Endothelial cell of umbilical vein (primary cell): ENCODE results near the gene SPIN4. TPM values are rescaled to one million over a fixed set of nuclear protein-coding genes. Genes with fewer than 3 reads are reported as not detected.

Source experiments
- BruUV-seq: library from RNA; stranded (reverse); fragments of 400-500 nt; replicated peaks from 2 replicates; lab custom pipeline; 2021; lab: Mats Ljungman, UMichigan
- CTCF ChIA-PET: fragments of 300-600, 350-600 bp; sonication (Branson Sonifier 250); formaldehyde crosslinking; loops from one replicate; lab custom pipeline; 2021; ENCODE audit warnings: antibody characterized with exemption, inconsistent platforms; lab: Charles Lee
- POLR2A ChIA-PET: fragments of 300-600, 350-600 bp; sonication (Branson Sonifier 250); formaldehyde crosslinking; loops from one replicate; lab custom pipeline; 2021; ENCODE audit warnings: antibody characterized with exemption, inconsistent platforms; lab: Charles Lee
- DNase-seq: peaks from one replicate; pipeline ENCODE4 v3.0.0-alpha.2; 2011; ENCODE audit warnings: low read depth, low spot score
- FAIRE-seq: peaks from 2 replicates; lab custom pipeline; 2011; peaks lifted over from hg19 to GRCh38; lab: Jason Lieb, UNC
- H2AFZ ChIP-seq: 2 replicates; pipeline ENCODE4 v1.6.0; 2012; ENCODE audit warnings: low read depth, low read length, control low read depth, inconsistent platforms
- H3K27ac ChIP-seq: 2 replicates; pipeline ENCODE4 v1.5.1; 2011; ENCODE audit warnings: low read depth, mild to moderate bottlenecking, control low read depth, low read length, moderate library complexity; ENCODE audit not compliant: insufficient read depth
- H3K27me3 ChIP-seq, 2 experiments: 2 replicates each; pipeline versions ENCODE4 v1.6.0 to v1.6.1; 2011; ENCODE audit warnings: low read length in 2 of 2, mixed read lengths in 1 of 2; ENCODE audit not compliant: control insufficient read depth in 2 of 2, insufficient read depth in 2 of 2
- H3K36me3 ChIP-seq, 2 experiments: 2 replicates in 1 of 2; 3 replicates in 1 of 2; pipeline ENCODE4 v1.5.1; 2011; ENCODE audit warnings: low read length in 2 of 2, mild to moderate bottlenecking in 1 of 2, moderate library complexity in 1 of 2; ENCODE audit not compliant: control insufficient read depth in 2 of 2, insufficient read depth in 2 of 2; ENCODE audit errors: extremely low read depth in 1 of 2
- H3K4me1 ChIP-seq: 3 replicates; pipeline ENCODE4 v1.5.1; 2011; ENCODE audit warnings: mild to moderate bottlenecking, low read length; ENCODE audit not compliant: control insufficient read depth, insufficient read depth; ENCODE audit errors: extremely low read depth
- H3K4me2 ChIP-seq: 2 replicates; pipeline ENCODE4 v1.6.1; 2011; ENCODE audit warnings: low read length, control low read depth, mixed read lengths; ENCODE audit not compliant: insufficient read depth
- H3K4me3 ChIP-seq, 3 experiments: fragments of 200-600 bp in 1 of 3; sonication (generic), shearing (Covaris generic) in 1 of 3; replicated peaks in 1 of 3; 2 replicates each; pipeline ENCODE4 v1.5.1; 2011 to 2016; ENCODE audit warnings: control low read depth in 3 of 3, low read length in 3 of 3, mild to moderate bottlenecking in 2 of 3, inconsistent platforms in 1 of 3, low read depth in 1 of 3, moderate library complexity in 1 of 3; ENCODE audit not compliant: insufficient read depth in 1 of 3
- H3K79me2 ChIP-seq: 2 replicates; pipeline ENCODE4 v1.6.0; 2012; ENCODE audit warnings: low read length, inconsistent platforms; ENCODE audit not compliant: control insufficient read depth, insufficient read depth
- H3K9ac ChIP-seq: replicated peaks from 2 replicates; pipeline ENCODE3; 2011; ENCODE audit warnings: low read length, control low read depth; ENCODE audit not compliant: insufficient read depth; ENCODE audit errors: extremely low read depth
- H3K9me1 ChIP-seq: replicated peaks from 3 replicates; pipeline ENCODE4 v1.6.0; 2011; ENCODE audit warnings: mild to moderate bottlenecking, low read length; ENCODE audit not compliant: control insufficient read depth, insufficient read depth; ENCODE audit errors: extremely low read depth
- H3K9me3 ChIP-seq: replicated peaks from 2 replicates; pipeline ENCODE4 v1.5.1; 2012; ENCODE audit warnings: low read length, inconsistent platforms; ENCODE audit not compliant: control insufficient read depth, insufficient read depth
- H4K20me1 ChIP-seq: replicated peaks from 2 replicates; pipeline ENCODE3; 2011; ENCODE audit warnings: mild to moderate bottlenecking, low read length; ENCODE audit not compliant: control insufficient read depth, insufficient read depth; ENCODE audit errors: extremely low read depth
- EZH2 ChIP-seq: IDR thresholded peaks from 2 replicates; pipeline ENCODE4 v1.6.1; 2012; ENCODE audit warnings: borderline replicate concordance, low read depth, mild to moderate bottlenecking, moderate library complexity, low read length, inconsistent platforms; ENCODE audit not compliant: severe bottlenecking
- FOS ChIP-seq: IDR thresholded peaks from 2 replicates; pipeline ENCODE4 v1.6.1; 2011; ENCODE audit warnings: mild to moderate bottlenecking, low read length, moderate library complexity, borderline replicate concordance; ENCODE audit not compliant: insufficient read depth
- GATA2 ChIP-seq: IDR thresholded peaks from 2 replicates; pipeline ENCODE4 v1.7.0; 2011; ENCODE audit warnings: low read depth, mild to moderate bottlenecking, moderate library complexity, mixed read lengths, low read length; ENCODE audit not compliant: insufficient read length, insufficient read depth
- JUN ChIP-seq: IDR thresholded peaks from 2 replicates; pipeline ENCODE4 v1.6.1; 2011; ENCODE audit warnings: borderline replicate concordance, low read depth; ENCODE audit not compliant: insufficient read length, insufficient read depth
- MYC ChIP-seq: IDR thresholded peaks from one replicate; pipeline ENCODE4 v1.6.1; 2011; ENCODE audit warnings: mild to moderate bottlenecking, low read depth, low read length
- POLR2A ChIP-seq: IDR thresholded peaks from 2 replicates; pipeline ENCODE4 v1.6.1; 2012; ENCODE audit warnings: low read depth, mild to moderate bottlenecking, control low read depth, low read length
- POLR2AphosphoS5 ChIP-seq: IDR thresholded peaks from 2 replicates; pipeline ENCODE4 v1.6.1; 2012; ENCODE audit warnings: low read depth, mild to moderate bottlenecking, control low read depth, low read length, moderate library complexity; ENCODE audit not compliant: insufficient read depth
- dilution Hi-C: fragments of 300-500 bp; cut with MboI; formaldehyde crosslinking; loops from one replicate; pipeline ENCODE4 v1.15.0; 2019; ENCODE audit warnings: low sequenced_read_pairs; ENCODE audit not compliant: extremely low pct_ligation_motif_present
- intact Hi-C: fragments of 100-400 bp; cut with micrococcal nuclease; formaldehyde crosslinking; loops from one replicate; pipeline ENCODE4 v1.10.0; 2022
- polyA plus RNA-seq, 4 experiments: library from polyadenylated mRNA; depleted of rRNA in 3 of 4; stranded (reverse) in 3 of 4; unstranded in 1 of 4; fragments of >200 nt; gene quantifications; 2 replicates each; pipeline versions ENCODE4 v1.2.1 to v1.2.3, GENCODE V29; 2011 to 2012; ENCODE audit warnings: missing spikeins in 1 of 4
- total RNA-seq: library from RNA; stranded (reverse); gene quantifications from 2 replicates; pipeline ENCODE4 v1.2.3, GENCODE V29; 2021
- TF ChIP-seq, protein P1 (sequence below), 2 donors: IDR thresholded peaks; 1 replicate in 1 of 2; 2 replicates in 1 of 2; pipeline ENCODE4 v1.5.1; 2011; ENCODE audit warnings: low read length in 2 of 2, mild to moderate bottlenecking in 2 of 2, moderate library complexity in 2 of 2, control low read depth in 1 of 2, inconsistent platforms in 1 of 2, low read depth in 1 of 2; ENCODE audit not compliant: insufficient read depth in 1 of 2; ENCODE audit errors: extremely low read depth in 1 of 2
- TF ChIP-seq, protein P2 (sequence below): IDR thresholded peaks from 2 replicates; pipeline ENCODE4 v1.6.1; 2011; ENCODE audit not compliant: insufficient read depth, insufficient read length

Gene SPIN4
- total and polyA plus RNA-seq, 2 donors (not counting 3 experiments of a cell fraction or from before 2014, with no cell fraction given), result 4.4 to 7.5 TPM

DNA sequence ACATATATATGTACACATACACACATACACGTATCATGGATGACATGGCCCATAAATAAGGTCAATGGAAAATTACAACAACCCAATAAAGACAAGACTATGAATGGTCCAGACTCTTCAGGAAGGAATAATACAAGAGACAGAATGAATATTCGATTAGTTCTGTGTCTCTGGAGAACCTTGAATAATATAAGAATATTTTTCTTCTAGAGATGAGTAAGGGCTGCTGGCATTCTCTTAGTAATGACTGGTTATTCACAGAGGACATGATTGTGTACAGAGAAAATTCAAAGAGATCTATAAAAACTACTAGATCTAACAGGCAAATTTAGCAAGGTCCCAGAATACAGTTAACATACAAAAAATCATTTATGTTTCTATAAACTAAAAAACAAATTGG, 23.3 kb downstream of the SPIN4 start:
- intact Hi-C loops (no loop called here), dilution Hi-C loops (no loop called here)
- ChIA-PET POLR2A (no interaction called here), CTCF (no interaction called here)
- Histone ChIP-seq H3K9ac (no peak overlapping the region), H3K4me3 (no peak overlapping the region), H3K36me3 (no peaks in the 10 kb centered on the region), H3K27ac (no peak overlapping the region), H4K20me1 (no peaks in the 10 kb centered on the region), H3K9me3 (no peaks in the 10 kb centered on the region), H2AFZ (no peak overlapping the region), H3K4me2 (no peak overlapping the region), H3K79me2 (no peaks in the 10 kb centered on the region), H3K9me1 (no peaks in the 10 kb centered on the region), H3K27me3 (no peaks in the 10 kb centered on the region), H3K4me1 (no peaks in the 10 kb centered on the region)
- DNase-seq (no peak), FAIRE-seq (no peak)
- no TSS peak for BruUV-seq
- TF ChIP-seq MYC (no peak), POLR2AphosphoS5 (no peak), EZH2 (no peak), GATA2 (no peak), JUN (no peak), POLR2A (no peak), FOS (no peak)
- TF ChIP-seq, protein P1, sequence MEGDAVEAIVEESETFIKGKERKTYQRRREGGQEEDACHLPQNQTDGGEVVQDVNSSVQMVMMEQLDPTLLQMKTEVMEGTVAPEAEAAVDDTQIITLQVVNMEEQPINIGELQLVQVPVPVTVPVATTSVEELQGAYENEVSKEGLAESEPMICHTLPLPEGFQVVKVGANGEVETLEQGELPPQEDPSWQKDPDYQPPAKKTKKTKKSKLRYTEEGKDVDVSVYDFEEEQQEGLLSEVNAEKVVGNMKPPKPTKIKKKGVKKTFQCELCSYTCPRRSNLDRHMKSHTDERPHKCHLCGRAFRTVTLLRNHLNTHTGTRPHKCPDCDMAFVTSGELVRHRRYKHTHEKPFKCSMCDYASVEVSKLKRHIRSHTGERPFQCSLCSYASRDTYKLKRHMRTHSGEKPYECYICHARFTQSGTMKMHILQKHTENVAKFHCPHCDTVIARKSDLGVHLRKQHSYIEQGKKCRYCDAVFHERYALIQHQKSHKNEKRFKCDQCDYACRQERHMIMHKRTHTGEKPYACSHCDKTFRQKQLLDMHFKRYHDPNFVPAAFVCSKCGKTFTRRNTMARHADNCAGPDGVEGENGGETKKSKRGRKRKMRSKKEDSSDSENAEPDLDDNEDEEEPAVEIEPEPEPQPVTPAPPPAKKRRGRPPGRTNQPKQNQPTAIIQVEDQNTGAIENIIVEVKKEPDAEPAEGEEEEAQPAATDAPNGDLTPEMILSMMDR (IDR thresholded peaks at IDR 0.05; ENCODE audit: extremely low read depth in 1 of 2, insufficient read depth in 1 of 2, low read depth in 1 of 2, low read length in 2 of 2), result no peak
- TF ChIP-seq, protein P2, sequence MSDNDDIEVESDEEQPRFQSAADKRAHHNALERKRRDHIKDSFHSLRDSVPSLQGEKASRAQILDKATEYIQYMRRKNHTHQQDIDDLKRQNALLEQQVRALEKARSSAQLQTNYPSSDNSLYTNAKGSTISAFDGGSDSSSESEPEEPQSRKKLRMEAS, result no peak
